ENCODE measurements around the gene TCF4. TPM values are rescaled to one million over a fixed set of nuclear protein-coding genes. Genes with fewer than 3 reads are reported as not detected.
A peak's percentile ranks its signal among the peaks of the same experiment; 100 is the strongest.

TCF4 gene
- total RNA-seq, 1 donor: 84.6 TPM

DNA sequence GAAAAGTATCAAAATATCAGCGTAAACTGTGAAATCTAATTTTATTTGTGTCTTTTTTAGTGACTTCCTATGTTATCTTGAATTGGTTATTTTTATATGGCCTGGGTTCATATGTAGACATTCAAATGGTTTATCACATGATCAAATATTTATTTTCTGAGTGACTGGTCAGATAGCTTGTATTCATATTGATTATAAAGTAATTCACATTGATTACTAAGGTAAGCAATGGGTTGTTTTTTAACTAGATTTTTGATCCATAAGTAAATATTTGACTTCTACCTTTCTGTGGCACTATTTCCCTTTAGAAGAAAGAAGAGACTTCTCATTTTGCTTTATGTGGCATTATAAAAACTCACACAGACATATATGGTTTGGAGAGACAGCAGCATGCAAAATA lies 260.5 kb downstream of the TCF4 start:
- no peak overlapping the region for H3K4me3 ChIP-seq (ENCODE audit: low read depth, low read length)
- no peak for TF ChIP-seq CTCF (IDR thresholded peaks at IDR 0.05; ENCODE audit: insufficient read depth, low read depth, low read length)
- no peak for DNase-seq (ENCODE audit: low read depth)

GRCh38 chr18:55326134-55326533 lies 261.9 kb downstream of the TCF4 start:
- no peak for TF ChIP-seq CTCF (IDR thresholded peaks at IDR 0.05; ENCODE audit: insufficient read depth, low read depth, low read length)
- no peak for DNase-seq (ENCODE audit: low read depth)
- H3K4me3 ChIP-seq (ENCODE audit: low read depth, low read length): no peak overlapping the region

DNA sequence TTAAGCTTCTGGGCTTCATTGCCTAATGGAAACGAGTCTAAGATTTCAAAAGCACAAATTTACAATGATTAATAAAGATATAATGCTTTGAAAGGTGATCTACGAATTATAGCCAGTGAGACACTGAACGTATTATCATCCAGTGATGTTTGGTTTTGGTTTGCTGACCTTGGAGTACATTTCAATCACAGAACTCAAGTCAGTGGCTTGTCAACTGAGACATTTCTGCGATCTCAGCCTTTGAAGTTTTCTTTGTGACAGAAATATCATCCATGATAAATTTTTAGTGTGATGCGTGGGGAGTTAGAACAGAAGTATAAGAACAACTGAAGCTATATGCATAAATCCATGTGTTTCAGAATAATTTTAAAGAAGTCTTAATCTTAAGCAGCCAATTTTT lies 263.8 kb downstream of the TCF4 start:
- TF ChIP-seq CTCF (IDR thresholded peaks at IDR 0.05; ENCODE audit: insufficient read depth, low read depth, low read length): no peak
- no peak for DNase-seq (ENCODE audit: low read depth)
- H3K4me3 ChIP-seq (ENCODE audit: low read depth, low read length): no peak overlapping the region

GRCh38 chr18:55323051-55323994 lies 264.7 kb downstream of the TCF4 start:
- peak; percentile 39 for DNase-seq (ENCODE audit: low read depth)

DNA sequence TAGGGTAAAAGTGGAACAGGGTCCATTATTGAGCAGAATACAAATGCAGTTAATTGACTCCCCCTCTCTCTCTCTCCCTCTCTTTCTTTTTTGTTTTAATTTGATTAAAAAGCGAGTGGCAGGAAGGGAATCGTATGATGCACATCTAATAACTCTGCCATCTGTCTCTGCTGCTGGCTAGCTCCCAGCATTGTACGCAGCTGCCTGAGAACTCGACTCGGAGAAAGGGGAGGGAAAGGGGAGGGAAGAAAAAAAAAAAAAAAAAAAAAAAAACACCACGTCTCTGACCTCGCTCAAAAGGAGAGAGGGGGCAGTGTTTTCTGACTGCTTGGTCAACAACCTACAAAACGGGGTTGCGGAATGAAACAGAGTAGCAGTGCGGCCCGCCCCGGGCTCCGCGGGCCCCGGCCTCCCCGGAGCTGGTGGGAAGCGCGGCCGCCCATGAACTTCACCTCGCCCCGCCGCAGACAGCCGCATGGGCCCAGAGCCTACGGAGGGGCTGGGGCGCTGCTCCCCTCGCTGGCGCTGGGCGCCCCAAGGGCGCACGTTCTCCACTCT lies 265.7 kb downstream of the TCF4 start:
- peak overlapping the region; percentile 75 for H3K4me3 ChIP-seq (ENCODE audit: low read depth, low read length)
- TF ChIP-seq CTCF (IDR thresholded peaks at IDR 0.05; ENCODE audit: insufficient read depth, low read depth, low read length): peak; percentile 15
- peak; percentile 97 for DNase-seq (ENCODE audit: low read depth)

More at GRCh38 chr18:55323051-55323994, 264.7 kb downstream of the TCF4 start:
- peak overlapping the region; percentile 75 for H3K4me3 ChIP-seq (ENCODE audit: low read depth, low read length)
- no peak for TF ChIP-seq CTCF (IDR thresholded peaks at IDR 0.05; ENCODE audit: insufficient read depth, low read depth, low read length)

GRCh38 chr18:55321265-55322177 lies 266.5 kb downstream of the TCF4 start:
- peak overlapping the region; percentile 75 for H3K4me3 ChIP-seq (ENCODE audit: low read depth, low read length)
- peak; percentile 95 for DNase-seq (ENCODE audit: low read depth)
- no peak for TF ChIP-seq CTCF (IDR thresholded peaks at IDR 0.05; ENCODE audit: insufficient read depth, low read depth, low read length)
